HG02623 (cell line): ENCODE data around the gene VCAN.

Experiments used
- ATAC-seq: cut with Tn5 transposase; IDR thresholded peaks from one replicate; pipeline ENCODE4 v1.9.1; 2021; ENCODE audit warnings: moderate library complexity; ENCODE audit not compliant: unreplicated experiment

VCAN gene

DNA sequence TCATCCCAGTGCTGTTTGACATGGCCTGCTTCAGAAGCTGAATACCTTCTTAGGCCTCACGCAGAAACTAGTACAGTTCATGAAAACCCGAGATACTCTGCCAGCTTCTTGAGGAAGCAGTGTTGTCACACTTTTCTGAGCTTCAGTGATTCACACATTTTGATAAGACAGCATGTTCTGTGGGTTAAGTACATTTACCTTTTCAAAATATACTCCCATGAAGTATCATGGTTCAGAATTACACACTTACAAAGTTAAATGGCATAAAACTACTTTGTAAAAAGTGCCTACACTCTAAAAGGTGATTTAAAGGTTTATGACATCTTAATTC lies 56.9 kb downstream of the VCAN start:
- ATAC-seq: no peak

DNA sequence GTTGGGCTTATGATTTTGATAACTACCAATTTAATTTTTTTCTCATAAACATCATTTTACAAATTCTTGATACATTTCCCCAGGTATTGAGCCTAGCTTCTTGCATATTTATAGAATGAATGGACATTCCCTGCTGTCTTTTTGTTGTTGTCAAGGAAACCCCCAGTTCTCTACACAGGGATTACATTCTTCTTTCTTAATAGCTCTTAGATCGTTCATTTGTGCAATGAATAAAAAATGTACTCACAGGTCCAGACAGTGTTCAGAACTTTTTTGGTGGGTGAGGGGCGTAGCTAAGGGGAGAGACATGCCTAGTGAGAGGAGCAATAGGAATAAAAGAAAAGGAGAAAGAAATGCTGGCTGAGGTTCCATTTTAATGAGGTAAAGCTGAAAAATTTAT lies 58.6 kb downstream of the VCAN start:
- ATAC-seq: no peak

DNA sequence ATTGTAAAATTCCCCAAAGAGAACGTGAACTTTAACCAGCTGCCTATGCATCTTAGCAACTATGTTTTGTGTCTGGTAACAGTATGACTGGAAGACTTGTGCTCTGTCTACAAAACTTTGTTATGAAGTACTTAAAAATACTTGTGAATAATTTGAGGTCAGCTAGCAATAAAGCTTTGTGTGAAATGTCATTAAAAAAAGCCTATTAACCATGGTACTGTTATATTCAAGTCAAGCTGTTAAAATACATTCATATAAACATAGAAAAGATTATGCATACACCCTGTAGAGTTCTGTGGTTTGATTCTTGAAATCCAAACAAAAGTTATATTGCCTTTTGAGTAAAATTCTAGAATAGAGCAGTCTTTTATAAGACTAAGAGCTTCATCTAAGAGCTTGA lies 60.1 kb downstream of the VCAN start:
- ATAC-seq: no peak

DNA sequence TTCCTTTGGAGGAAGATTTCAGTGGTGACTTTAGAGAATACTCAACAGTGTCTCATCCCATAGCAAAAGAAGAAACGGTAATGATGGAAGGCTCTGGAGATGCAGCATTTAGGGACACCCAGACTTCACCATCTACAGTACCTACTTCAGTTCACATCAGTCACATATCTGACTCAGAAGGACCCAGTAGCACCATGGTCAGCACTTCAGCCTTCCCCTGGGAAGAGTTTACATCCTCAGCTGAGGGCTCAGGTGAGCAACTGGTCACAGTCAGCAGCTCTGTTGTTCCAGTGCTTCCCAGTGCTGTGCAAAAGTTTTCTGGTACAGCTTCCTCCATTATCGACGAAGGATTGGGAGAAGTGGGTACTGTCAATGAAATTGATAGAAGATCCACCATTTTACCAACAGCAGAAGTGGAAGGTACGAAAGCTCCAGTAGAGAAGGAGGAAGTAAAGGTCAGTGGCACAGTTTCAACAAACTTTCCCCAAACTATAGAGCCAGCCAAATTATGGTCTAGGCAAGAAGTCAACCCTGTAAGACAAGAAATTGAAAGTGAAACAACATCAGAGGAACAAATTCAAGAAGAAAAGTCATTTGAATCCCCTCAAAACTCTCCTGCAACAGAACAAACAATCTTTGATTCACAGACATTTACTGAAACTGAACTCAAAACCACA lies 67.4 kb downstream of the VCAN start:
- ATAC-seq: peak; percentile 78

DNA sequence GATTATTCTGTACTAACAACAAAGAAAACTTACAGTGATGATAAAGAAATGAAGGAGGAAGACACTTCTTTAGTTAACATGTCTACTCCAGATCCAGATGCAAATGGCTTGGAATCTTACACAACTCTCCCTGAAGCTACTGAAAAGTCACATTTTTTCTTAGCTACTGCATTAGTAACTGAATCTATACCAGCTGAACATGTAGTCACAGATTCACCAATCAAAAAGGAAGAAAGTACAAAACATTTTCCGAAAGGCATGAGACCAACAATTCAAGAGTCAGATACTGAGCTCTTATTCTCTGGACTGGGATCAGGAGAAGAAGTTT lies 67.9 kb downstream of the VCAN start:
- ATAC-seq: no peak

DNA sequence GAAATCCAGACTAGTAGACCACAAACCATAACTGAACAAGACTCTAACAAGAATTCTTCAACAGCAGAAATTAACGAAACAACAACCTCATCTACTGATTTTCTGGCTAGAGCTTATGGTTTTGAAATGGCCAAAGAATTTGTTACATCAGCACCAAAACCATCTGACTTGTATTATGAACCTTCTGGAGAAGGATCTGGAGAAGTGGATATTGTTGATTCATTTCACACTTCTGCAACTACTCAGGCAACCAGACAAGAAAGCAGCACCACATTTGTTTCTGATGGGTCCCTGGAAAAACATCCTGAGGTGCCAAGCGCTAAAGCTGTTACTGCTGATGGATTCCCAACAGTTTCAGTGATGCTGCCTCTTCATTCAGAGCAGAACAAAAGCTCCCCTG lies 68.6 kb downstream of the VCAN start:
- ATAC-seq: no peak

DNA sequence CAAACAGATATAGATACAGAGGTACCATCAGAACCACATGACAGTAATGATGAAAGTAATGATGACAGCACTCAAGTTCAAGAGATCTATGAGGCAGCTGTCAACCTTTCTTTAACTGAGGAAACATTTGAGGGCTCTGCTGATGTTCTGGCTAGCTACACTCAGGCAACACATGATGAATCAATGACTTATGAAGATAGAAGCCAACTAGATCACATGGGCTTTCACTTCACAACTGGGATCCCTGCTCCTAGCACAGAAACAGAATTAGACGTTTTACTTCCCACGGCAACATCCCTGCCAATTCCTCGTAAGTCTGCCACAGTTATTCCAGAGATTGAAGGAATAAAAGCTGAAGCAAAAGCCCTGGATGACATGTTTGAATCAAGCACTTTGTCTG lies 69.2 kb downstream of the VCAN start:
- no peak for ATAC-seq

DNA sequence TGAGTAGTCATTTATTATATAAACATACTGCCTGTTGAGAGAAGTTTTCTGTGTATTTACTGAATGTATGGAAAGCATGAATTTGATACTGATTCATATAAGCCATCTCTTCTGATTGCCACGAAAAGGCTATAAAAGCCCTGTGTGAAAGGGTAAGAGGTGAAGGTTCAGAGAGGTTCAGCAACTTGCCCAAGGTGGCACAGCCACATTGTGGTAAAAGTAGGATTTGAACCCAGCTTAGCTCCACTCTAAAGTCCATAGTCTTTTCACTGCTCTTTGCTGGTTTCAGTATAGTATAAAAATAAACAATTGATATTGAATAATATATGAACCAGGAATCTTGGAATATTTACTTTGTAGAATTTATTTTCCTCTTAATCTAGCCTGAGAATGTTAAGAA lies 71.3 kb downstream of the VCAN start:
- ATAC-seq: no peak

DNA sequence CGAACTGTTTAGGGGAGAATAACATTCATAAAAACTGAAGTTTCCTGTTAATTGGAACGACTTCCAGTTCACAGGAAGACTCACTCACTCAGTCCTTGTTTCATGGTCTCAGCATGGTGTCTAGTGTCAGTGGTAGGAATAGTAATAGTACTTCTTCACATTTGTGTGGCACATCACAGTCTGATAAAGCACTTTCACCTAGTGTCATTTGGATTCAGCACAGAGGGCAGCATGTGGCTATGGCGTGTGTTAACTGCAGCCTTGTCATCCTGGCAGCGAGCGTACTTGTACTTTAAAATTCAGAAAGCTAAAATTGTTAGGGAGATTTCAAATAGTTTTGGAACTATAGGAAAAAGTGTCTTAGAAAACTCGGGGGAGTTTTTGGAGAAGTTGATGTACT lies 72.4 kb downstream of the VCAN start:
- no peak for ATAC-seq

DNA sequence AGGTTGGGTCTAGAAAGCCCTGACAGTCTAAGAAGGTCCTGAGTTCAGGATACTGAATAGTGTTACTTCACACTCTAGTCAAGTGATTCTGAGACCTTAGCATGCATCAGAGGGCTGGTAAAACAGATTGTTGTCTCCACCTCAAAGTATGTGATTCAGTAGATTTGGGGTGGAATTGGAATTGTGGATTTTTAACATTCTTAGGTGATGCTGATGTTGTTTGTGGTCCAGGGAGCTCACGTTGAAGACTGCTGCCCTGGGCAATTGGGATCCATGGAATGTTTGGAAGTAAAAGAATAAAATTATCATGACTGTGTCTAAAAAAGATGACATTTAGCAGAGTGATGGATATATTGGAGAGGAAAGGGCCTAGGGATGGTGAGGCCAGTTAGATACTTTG lies 75.6 kb downstream of the VCAN start:
- no peak for ATAC-seq

DNA sequence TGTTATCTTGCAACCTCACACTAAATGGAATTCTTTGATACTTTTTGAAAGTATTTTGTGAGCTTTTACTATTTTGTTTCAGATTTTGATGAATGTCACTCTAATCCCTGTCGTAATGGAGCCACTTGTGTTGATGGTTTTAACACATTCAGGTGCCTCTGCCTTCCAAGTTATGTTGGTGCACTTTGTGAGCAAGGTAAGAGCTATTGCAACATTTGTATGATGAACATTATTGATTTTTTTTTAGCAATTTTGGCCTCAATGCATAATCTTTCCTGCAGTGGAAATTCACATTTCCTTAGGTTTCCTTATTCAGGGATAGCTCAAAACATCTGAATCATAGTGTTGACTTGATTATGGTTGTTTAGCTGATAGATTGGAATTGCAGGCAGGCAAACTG lies 76.3 kb downstream of the VCAN start:
- no peak for ATAC-seq

DNA sequence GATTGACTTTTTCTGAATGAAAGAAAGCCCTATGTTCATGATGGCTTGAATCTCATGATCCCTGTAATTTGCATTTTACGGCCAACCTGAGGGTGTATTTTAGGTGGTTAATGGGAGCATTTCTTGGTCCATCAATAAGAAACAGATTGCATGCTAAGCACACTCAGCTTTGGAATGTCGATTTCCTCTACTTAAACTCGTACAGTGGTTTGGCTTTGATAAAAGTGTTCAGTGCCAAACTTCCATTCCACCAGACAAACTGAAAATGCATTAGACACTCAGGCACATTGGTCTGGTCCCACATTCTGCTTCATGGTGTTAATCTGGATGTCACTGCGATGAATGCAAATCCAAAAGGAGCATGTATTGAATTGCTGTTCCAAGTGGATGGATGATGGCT lies 77.0 kb downstream of the VCAN start:
- ATAC-seq: no peak

DNA sequence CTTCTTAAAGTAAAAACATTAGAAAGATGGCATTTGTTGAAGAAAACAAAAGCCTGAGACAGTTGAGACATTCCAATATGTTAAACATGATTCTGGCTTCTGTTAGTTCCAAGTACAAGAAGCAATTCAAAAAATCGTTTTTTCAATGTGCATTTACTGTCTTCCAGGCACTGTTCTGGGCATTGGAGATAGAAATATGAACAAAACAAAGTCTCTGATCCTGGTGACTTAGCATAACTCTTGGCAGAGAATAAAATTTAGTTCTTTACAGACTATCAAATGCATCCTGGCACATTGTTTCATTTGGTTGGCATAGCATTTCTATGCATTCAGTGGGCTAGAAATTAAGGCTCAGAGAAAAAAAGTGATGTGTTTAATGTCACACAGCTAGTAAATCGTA lies 77.5 kb downstream of the VCAN start:
- ATAC-seq: no peak

DNA sequence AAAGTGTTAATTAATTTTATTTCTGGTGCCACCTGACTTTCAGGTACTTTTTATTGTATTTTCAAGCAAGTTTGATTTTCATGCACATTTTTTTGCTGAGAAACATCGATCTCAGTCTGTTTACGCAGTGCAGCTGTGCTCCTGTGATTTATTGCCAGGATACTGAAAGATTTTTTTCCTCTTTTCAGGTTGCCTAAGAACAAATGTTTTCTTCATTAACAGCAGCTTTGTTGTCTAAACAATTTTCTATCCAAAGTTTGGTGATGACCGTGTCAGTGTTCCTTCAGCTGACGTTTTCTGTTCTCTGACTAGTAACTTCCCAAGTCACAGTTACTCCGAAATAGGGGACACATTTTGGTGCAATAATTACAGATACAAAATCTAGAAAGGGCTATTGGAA lies 78.1 kb downstream of the VCAN start:
- ATAC-seq: no peak

DNA sequence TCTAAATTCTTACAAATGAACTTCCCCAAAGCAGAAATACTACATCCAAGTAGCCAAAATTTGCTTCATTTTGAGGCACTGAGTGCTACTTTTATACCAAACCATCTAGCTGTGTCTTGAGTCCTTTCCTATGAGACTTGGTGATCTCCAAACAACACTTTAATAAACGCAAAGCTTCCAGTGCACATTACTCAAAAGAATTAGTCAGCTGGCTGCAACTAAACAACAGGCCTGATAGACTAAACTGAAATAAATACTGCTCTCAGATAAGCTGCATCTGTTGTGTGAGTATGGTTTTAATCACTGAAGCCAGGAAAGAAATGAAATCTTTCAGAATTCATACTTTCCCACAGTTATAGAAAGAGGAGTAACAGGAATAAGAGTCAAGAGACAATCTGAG lies 80.3 kb downstream of the VCAN start:
- ATAC-seq: no peak

DNA sequence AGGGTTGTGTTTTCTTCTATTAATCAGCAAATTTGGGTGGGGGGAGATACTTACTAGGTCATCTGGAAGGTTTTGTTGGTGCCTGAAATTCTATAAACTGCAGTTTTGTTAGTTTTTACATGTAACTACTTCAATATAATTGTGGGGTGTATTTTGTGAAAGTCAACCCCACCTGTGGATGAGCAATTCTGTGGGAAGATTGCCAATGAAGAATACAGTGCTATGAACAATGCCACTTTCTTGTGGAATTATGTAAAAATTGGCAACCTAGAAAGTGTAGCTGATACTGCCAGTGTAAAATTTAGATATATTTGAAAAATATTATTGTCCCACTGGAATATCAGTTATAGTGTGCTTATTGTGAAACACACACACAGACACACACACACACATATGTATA lies 80.7 kb downstream of the VCAN start:
- no peak for ATAC-seq

DNA sequence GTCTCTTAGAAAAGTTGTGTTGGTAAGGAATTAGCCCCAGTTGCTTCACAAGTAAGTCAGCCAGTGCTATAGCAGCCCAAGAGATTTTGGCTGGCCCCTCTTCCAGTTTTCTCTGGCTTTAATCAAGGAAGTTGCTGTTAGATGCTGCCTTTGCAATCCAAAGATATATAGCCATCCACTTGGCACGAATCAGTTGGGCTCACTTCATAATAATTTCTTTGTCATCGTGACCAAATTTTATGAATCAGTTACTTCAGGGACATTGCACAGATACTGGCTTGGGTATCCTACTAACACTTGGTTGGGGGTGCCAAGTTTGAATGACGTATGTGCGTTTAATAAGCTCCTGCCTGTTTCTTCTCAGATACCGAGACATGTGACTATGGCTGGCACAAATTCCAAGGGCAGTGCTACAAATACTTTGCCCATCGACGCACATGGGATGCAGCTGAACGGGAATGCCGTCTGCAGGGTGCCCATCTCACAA lies 81.5 kb downstream of the VCAN start:
- no peak for ATAC-seq

DNA sequence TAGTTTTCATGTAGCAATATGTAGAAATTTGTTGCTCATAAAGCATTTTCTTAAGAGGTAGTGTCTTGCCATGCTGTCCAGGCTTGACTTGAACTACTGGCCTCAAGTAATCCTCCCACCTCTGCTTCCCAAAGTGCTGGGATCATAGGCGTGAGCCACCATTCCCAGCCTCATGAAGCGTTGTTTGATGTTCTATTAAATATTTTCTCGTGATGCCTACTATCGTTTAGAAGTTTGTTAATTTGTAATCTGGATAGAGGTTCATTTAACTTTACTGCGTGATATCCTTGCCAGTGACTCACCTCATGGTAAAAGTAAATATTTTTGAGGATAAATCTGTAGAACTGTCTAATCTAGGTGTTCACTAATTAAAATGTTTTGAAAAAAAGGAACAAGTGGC lies 82.6 kb downstream of the VCAN start:
- ATAC-seq: no peak

DNA sequence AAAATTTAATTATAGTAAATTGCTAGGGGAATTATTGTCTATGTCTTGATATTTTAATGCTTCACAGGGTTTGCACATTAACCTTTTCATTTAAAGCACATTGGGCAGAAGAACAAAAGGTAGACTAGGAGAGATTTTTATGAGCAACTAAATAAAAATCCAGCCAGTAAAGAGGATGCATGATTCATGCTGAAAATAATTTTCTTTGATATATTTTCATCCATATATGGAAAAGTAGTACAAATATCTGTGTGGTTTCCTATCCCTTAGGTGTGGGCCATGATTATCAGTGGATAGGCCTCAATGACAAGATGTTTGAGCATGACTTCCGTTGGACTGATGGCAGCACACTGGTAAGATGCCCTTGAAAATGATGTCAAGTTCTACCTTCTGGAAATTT lies 83.1 kb downstream of the VCAN start:
- no peak for ATAC-seq

DNA sequence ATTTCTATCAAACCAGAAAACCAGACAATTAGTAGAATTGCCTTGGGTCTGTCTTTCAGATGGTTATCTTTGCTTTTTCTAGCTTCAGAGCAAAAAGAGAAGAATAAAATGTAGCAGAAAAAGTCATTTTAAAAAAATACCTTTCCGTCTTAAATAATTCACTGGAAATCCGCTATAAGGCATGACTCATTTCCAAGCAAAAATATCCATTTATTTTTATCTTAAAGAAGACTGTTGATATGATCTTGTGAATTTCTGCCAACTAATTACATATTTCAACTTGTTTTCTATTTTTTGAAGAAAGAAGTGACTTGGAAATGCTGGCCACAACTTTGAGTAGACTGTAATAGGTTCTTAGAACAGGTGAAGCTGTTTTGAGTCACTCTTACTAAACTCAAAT lies 83.7 kb downstream of the VCAN start:
- ATAC-seq: no peak

DNA sequence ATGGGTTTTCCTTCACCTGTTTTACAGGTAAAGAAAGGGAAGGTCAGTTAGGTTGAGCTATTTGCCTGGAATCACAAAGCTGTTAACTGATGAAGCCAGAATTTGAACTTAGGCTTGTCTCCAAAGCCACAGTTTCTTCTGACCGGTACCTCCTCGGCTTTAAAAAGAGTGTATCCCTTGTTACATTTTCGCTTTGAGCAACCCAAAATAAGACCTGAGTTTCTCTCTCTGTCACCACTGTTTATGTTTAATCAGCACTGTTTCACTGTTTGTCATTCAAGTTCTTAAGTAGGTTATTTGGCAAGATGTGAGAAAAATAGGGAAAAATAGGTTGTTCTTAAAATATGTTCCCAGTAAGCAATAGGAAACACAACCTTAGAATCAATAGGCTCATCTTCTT lies 84.6 kb downstream of the VCAN start:
- ATAC-seq: peak; percentile 80

DNA sequence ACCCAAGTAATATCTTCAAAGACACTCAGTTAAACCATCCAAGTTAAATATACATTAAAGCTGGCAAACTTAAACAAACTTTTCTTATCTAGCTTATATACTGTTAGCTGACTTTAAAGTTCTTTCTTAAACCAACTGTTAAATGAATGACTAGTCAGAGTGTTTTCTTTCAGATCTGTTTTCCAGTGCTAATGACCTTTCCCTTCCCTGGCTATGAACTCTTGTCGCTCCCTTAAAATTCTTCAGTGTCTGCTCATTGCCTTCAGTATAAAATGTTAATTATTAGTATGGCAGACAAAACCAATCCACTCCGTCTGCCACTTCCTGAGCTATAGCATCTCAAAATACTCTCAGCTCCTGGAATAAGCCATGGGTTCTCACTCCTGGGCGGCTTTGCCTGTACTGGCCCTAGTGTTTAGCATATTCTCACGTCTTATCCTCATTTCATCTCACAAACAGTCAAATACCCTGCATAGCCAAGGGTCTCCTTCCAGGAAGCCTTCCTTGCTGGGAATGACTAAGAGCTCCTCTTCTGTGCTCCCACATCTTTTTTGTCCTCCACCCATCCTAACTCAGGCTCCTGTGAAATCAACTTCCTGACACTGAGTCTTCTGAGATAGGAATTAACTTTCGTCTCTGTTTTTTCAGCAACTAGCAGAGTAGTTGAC lies 87.7 kb downstream of the VCAN start:
- ATAC-seq: no peak

DNA sequence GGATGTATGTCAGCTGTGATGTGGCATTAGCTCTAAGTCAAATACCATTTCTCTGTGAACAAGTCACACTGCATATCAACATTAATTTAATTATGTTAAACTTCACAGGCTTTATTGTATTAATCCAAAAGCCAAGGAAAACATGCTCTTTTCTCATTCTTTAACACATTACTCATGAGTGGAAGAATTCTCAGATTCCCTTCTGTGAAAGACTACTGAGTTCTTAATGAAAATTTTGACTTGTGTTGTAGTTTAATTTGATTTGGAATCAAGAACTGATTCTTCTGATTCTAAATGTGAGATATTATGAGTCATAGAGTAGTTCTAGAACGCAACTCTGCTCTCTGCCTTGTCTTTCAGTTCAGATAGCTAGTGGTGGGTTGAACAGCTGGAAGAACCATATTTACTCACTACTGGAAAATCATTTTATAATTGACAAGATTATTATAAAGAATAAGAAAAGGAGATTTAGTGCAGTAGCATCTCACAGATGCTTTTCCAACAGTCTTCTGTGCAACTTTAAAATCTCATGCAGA lies 90.6 kb downstream of the VCAN start:
- no peak for ATAC-seq
